ENCODE results near the gene BNIP3.

BNIP3 gene

GRCh38 chr10:131949041-131949862 lies 32.5 kb downstream of the BNIP3 start:
- DNase-seq (ENCODE audit: low spot score): peak; percentile 52

DNA sequence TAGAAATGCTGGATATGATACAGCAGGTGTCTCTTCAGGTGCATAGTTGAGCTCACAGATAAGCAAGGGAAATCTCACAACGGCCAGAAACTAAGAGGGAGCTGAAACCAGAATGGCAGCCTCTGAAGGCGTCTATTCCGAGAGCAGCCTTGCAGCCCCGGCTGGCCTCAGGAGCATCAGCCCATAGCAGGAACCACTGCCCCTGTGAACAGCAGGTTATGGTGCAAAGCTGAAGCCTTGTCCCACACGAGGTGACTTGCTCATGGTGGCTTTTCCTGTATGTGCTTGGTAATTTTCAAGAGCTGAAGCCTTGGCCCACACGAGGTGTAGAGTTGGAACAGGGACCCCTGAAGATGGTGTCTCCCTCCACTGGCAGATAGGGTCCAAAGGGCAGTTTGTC lies 33.2 kb downstream of the BNIP3 start:
- DNase-seq (ENCODE audit: low spot score): no peak

- no peak for DNase-seq (ENCODE audit: low spot score)
These were observed 33.9 kb downstream of the BNIP3 start for GRCh38 chr10:131947631-131948347.

DNA sequence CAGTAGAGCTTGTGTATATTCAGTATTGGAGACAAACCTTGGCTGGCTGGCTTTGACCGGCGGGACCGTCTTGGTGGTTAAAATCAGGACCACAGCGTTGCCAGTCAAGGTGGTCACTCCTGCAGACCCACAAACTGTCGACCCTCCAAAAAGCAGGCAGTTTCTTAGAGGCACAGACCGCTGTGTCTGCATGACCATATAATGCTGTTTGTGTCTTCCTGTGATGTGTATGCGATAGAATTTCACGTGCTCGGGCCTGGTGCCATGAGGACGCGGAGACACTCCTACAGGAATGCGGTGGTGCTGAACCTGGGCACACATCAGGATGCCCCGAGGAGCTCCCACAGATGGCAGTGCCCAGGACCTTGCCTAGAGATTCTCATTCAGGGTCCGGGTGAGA lies 34.8 kb downstream of the BNIP3 start:
- no peak for DNase-seq (ENCODE audit: low spot score)

- no peak for DNase-seq (ENCODE audit: low spot score)
These were observed 35.4 kb downstream of the BNIP3 start for GRCh38 chr10:131946321-131946751.

- DNase-seq (ENCODE audit: low spot score): no peak
These were observed 36.6 kb downstream of the BNIP3 start for GRCh38 chr10:131944976-131945695.

DNA sequence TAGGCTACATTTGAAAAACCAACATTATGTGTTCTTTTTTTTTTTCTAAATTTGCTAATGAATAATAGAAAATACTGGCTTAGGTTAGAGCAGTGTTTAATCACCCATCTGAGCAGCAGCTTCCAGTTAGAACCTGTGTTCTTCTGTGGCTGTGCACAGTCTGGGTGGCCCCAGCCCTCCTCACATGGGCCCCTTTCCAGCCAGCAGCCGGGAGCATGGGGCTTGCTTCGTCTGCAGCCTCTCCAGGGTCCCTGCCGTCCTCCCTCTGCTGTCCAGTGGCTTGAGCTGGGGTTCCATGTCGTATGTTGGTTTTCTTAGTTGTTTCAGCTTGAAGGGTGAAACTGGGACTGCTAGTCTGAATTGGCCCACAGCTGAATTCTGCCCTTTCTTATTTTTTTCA lies 37.3 kb downstream of the BNIP3 start:
- no peak for DNase-seq (ENCODE audit: low spot score)

GRCh38 chr10:131943021-131943814 lies 38.5 kb downstream of the BNIP3 start:
- peak; percentile 65 for DNase-seq (ENCODE audit: low spot score)

GRCh38 chr10:131942455-131942854 lies 39.3 kb downstream of the BNIP3 start:
- DNase-seq (ENCODE audit: low spot score): no peak

GRCh38 chr10:131938681-131939080 lies 43.0 kb downstream of the BNIP3 start:
- DNase-seq (ENCODE audit: low spot score): peak; percentile 72

- DNase-seq (ENCODE audit: low spot score): no peak
These were observed 43.9 kb downstream of the BNIP3 start for GRCh38 chr10:131937836-131938235.

DNA sequence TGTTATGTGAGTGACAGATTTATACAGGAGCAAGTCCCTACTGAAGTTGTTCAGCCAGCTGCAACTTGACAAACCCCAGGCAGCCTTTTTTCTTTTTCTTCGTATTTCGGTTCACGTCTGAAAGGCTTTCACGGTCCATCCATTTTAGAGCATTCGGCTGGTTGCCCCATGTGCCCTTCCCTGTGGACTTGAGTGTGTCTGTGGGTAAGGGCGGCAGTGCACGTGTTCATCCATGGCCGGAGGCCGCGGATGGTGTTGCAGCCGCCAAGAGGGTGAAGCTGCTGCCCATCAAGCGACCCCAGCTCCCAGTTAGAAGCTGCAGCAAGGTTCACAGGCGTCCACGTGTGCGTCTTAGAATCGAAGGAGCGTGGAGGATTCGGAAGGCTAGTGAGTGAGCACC lies 45.0 kb downstream of the BNIP3 start:
- DNase-seq (ENCODE audit: low spot score): no peak

GRCh38 chr10:131936294-131936693 lies 45.4 kb downstream of the BNIP3 start:
- DNase-seq (ENCODE audit: low spot score): no peak

GRCh38 chr10:131935260-131935659 lies 46.5 kb downstream of the BNIP3 start:
- DNase-seq (ENCODE audit: low spot score): no peak

DNA sequence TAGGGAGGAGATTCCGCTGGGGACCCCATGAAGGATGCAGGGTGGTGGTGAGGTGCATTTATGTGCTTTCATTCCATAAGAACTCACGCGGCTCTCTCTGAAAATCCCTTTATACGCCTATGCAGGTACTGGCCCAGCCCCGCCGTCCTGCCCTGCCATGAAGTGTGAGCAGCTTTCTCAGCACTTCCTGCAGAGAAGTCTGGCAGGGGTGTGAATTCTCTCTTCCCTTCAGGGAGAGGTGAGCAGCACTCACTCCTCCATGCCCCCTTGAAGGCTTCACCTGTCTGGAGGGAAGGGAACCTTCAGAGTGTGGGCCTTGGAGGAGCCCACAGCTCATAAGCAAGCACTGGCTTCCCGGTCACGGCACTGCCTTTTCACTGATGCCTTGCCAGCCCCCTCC lies 47.0 kb downstream of the BNIP3 start:
- DNase-seq (ENCODE audit: low spot score): no peak

DNA sequence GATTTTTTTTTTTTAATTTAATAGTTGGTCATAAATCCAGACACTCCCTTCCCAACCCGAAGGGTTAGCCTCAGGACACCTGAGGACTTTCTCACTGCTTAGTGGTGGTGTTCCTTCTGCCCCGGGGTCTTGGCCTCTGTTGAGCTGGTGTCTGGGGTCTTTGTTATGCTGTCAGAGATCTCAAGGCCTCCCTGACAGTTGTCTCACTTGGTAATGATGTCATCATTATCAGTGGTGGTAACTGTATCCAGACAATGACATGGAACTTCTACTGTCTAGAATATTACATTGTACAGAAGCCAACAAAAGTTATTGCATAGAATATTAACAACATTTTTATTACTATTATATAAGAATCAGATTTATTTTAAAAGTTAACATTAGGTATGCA lies 48.0 kb downstream of the BNIP3 start:
- no peak for DNase-seq (ENCODE audit: low spot score)

- DNase-seq (ENCODE audit: low spot score): no peak
These were observed 48.6 kb downstream of the BNIP3 start for GRCh38 chr10:131933016-131933695.

DNA sequence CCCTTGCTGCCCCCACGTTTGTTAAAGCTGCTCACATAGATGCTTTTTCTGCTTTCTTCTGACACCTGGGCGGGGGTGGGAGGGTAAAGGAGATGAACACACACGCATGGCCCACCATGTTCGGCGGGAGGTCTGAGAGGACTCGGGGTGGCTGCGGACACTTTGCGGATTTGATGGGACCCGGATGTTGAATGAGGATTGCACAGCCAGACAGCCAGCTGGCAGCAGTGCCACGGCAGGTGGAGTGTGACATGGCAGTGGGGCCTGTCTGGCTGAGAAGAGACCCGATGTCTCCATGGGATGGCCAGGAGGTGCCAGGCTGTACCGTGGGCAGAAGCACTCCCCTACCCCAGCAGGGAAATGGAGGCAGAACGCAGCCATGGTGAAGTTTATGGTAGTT lies 49.7 kb downstream of the BNIP3 start:
- DNase-seq (ENCODE audit: low spot score): peak; percentile 63

GRCh38 chr10:131930586-131931330 lies 51.0 kb downstream of the BNIP3 start:
- no peak for DNase-seq (ENCODE audit: low spot score)

DNA sequence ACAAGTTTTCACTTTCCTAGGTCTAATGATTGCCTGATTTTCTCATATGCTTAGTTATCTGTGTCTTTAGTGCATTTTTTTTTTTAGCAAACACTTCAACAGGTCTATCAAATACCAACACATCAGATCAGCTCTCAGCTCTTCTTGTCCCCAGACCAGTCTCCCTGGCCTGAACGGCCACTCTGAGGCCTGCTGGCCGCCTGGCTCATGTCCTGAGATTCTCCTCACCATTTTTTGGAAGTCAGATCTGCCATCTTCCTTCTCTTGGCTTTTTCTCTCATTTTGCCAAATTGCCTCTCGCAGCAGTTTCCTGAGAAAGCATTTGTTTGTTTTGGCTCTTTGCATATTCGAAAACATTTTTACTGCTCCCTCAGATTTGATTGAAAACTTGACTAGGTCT lies 51.6 kb downstream of the BNIP3 start:
- DNase-seq (ENCODE audit: low spot score): peak; percentile 59
